Activated naive CD4-positive, alpha-beta T cell treated with anti-CD3 and anti-CD28 coated beads, Interleukin-2, amount 50 U/mL, for 16 hours (primary cell): Measurements from ENCODE around the gene METTL26.

ENCODE experiments used
- DNase-seq: peaks from one replicate; pipeline ENCODE4 v3.0.0-alpha.2; 2020

Gene METTL26

GRCh38 chr16:658679-659571, 22.8 kb upstream of the METTL26 start:
- DNase-seq: no peak

GRCh38 chr16:657487-657886, 21.4 kb upstream of the METTL26 start:
- no peak for DNase-seq

GRCh38 chr16:654034-654433, 17.9 kb upstream of the METTL26 start:
- DNase-seq: no peak

GRCh38 chr16:652454-653305, 16.6 kb upstream of the METTL26 start:
- DNase-seq: no peak

- no peak for DNase-seq
These were observed 15.7 kb upstream of the METTL26 start for GRCh38 chr16:651844-652243.

- DNase-seq: no peak
These were observed 13.5 kb upstream of the METTL26 start for GRCh38 chr16:649631-650030.

GRCh38 chr16:648781-649589, 12.9 kb upstream of the METTL26 start, which contains the start of gene WDR90:
WDR90 (plus strand) TSS chr16:649365; CDS start chr16:649417, 52 bp downstream.
- peak; percentile 94 for DNase-seq

- peak; percentile 61 for DNase-seq
These were observed 12.1 kb upstream of the METTL26 start for GRCh38 chr16:648071-648780.

- DNase-seq: no peak
These were observed 11.2 kb upstream of the METTL26 start for GRCh38 chr16:647173-647902.

GRCh38 chr16:646679-647172, 10.6 kb upstream of the METTL26 start:
- DNase-seq: no peak

GRCh38 chr16:645852-646678, 10.0 kb upstream of the METTL26 start:
- DNase-seq: no peak

- no peak for DNase-seq
These were observed 8.5 kb upstream of the METTL26 start for GRCh38 chr16:644556-644955.

- DNase-seq: no peak
These were observed 6.9 kb upstream of the METTL26 start for GRCh38 chr16:643050-643368.

- peak; percentile 43 for DNase-seq
These were observed 6.3 kb upstream of the METTL26 start for GRCh38 chr16:642189-643049.

GRCh38 chr16:641326-642188, 5.5 kb upstream of the METTL26 start, which contains the start of gene MCRIP2:
MCRIP2 (plus strand) TSS chr16:641828; CDS start chr16:641992, 164 bp downstream.
- DNase-seq: peak; percentile 73

- no peak for DNase-seq
These were observed 4.5 kb upstream of the METTL26 start for GRCh38 chr16:640614-641013.

GRCh38 chr16:638836-639235, 2.7 kb upstream of the METTL26 start:
- no peak for DNase-seq

GRCh38 chr16:638034-638543, 2.0 kb upstream of the METTL26 start:
- DNase-seq: no peak
